GM12878 (cell line): ENCODE results near the gene IGFLR1. TPM values are rescaled to one million over a fixed set of nuclear protein-coding genes. Genes with fewer than 3 reads are reported as not detected.

ENCODE experiments used
- BACH1 ChIP-seq: fragments of 450-650 bp; IDR thresholded peaks from 2 replicates; pipeline ENCODE4 v1.6.1; 2017; ENCODE audit warnings: mild to moderate bottlenecking, borderline replicate concordance
- BCL11A ChIP-seq: IDR thresholded peaks from 2 replicates; pipeline ENCODE4 v1.6.1; 2011; ENCODE audit warnings: low read depth, low read length
- CBX3 ChIP-seq: fragments of 200-600 bp; sonication (generic); IDR thresholded peaks from 2 replicates; pipeline ENCODE4 v1.6.1; 2016; ENCODE audit warnings: low read depth, borderline replicate concordance
- CHD2 ChIP-seq: IDR thresholded peaks from 2 replicates; pipeline ENCODE4 v1.6.1; 2011; ENCODE audit warnings: low read depth, low read length, improper control_type of control experiment, borderline replicate concordance
- CREM ChIP-seq: IDR thresholded peaks from 2 replicates; pipeline ENCODE4 v1.6.1; 2014; ENCODE audit warnings: antibody characterized with exemption, low read depth
- EGR1 ChIP-seq, 2 experiments: IDR thresholded peaks; 1 replicate in 1 of 2; 2 replicates in 1 of 2; pipeline ENCODE4 v1.6.1; 2011 to 2012; ENCODE audit warnings: low read depth in 2 of 2, low read length in 2 of 2, borderline replicate concordance in 1 of 2, mild to moderate bottlenecking in 1 of 2, moderate library complexity in 1 of 2
- MEF2A ChIP-seq: IDR thresholded peaks from 2 replicates; pipeline ENCODE4 v1.6.1; 2011; ENCODE audit warnings: low read depth, mild to moderate bottlenecking, low read length, moderate library complexity; ENCODE audit not compliant: insufficient read depth
- NBN ChIP-seq: fragments of 450-650 bp; IDR thresholded peaks from 2 replicates; pipeline ENCODE4 v1.6.1; 2016
- NR2F1 ChIP-seq: fragments of 450-650 bp; conservative IDR thresholded peaks from 2 replicates; pipeline ENCODE4 v1.6.1; 2017; ENCODE audit warnings: mild to moderate bottlenecking
- POLR2A ChIP-seq: IDR thresholded peaks from 2 replicates; pipeline ENCODE4 v1.6.1; 2011; ENCODE audit warnings: low read depth, mild to moderate bottlenecking, low read length
- RFX5 ChIP-seq: IDR thresholded peaks from 2 replicates; pipeline ENCODE4 v1.6.1; 2011; ENCODE audit warnings: low read depth, low read length, improper control_type of control experiment
- SMAD5 ChIP-seq: IDR thresholded peaks from 2 replicates; pipeline ENCODE4 v1.6.1; 2016; ENCODE audit warnings: antibody characterized with exemption, low read depth
- TAF1 ChIP-seq: IDR thresholded peaks from 2 replicates; pipeline ENCODE4 v1.6.1; 2011; ENCODE audit warnings: mild to moderate bottlenecking, low read depth, low read length, borderline replicate concordance
- ZBTB33 ChIP-seq: fragments of 450-650 bp; IDR thresholded peaks from 2 replicates; pipeline ENCODE4 v1.6.1; 2017; ENCODE audit warnings: mild to moderate bottlenecking
- ZNF217 ChIP-seq: fragments of 450-650 bp; IDR thresholded peaks from 2 replicates; pipeline ENCODE4 v1.6.1; 2017; ENCODE audit warnings: antibody characterized with exemption, mild to moderate bottlenecking
- ZNF592 ChIP-seq: fragments of 450-650 bp; IDR thresholded peaks from 2 replicates; pipeline ENCODE4 v1.6.1; 2017; ENCODE audit warnings: mild to moderate bottlenecking, moderate library complexity
- ZNF622 ChIP-seq: fragments of 450-650 bp; IDR thresholded peaks from 2 replicates; pipeline ENCODE4 v1.6.1; 2017; ENCODE audit warnings: mild to moderate bottlenecking, inconsistent platforms
- polyA plus RNA-seq, 11 experiments: library from polyadenylated mRNA; depleted of rRNA in 4 of 11; unstranded in 6 of 11; stranded (reverse) in 5 of 11; fragments of >200 nt; fragmentation: Nextera tagmentation in 4 of 11; fragmentation: Illumina TruSeq in 1 of 11; extraction: Ambion mirVana in 4 of 11; extraction: Trizol in 1 of 11; gene quantifications; 1 replicate in 1 of 11; 2 replicates in 10 of 11; pipeline versions ENCODE4 v1.2.1 to v1.2.3, GENCODE V29; 2011 to 2016; ENCODE audit warnings: inconsistent platforms in 2 of 11, missing spikeins in 2 of 11, low read depth in 1 of 11
- total RNA-seq, 4 experiments: library from RNA; depleted of rRNA in 3 of 4; stranded (reverse); fragments of >200 nt in 3 of 4; fragmentation: Illumina TruSeq in 1 of 4; extraction: Trizol in 1 of 4; gene quantifications; 2 replicates each; pipeline versions ENCODE4 v1.2.1 to v1.2.3, GENCODE V29; 2013 to 2021
- TF ChIP-seq, protein P1 (sequence below): fragments of 450-650 bp; IDR thresholded peaks from 2 replicates; pipeline ENCODE4 v1.6.1; 2016; ENCODE audit warnings: mild to moderate bottlenecking, moderate library complexity, borderline replicate concordance
- TF ChIP-seq, protein P2 (sequence below): IDR thresholded peaks from 2 replicates; pipeline ENCODE4 v1.6.1; 2011; ENCODE audit warnings: low read depth, mild to moderate bottlenecking, low read length, moderate library complexity, borderline replicate concordance; ENCODE audit errors: extremely low read depth

IGFLR1 gene
- total and polyA plus RNA-seq, 10 of the 15 experiments (the other 5 are each of a cell fraction or from before 2014, with no cell fraction given), result 2.5 to 39.9 (median 24.8) TPM

- peak; percentile 29; the same call in 1 of the 2 replicates for TF ChIP-seq TAF1
- no peak for TF ChIP-seq ZNF217
- TF ChIP-seq CBX3, result no peak
- TF ChIP-seq EGR1 (IDR thresholded peaks at IDR 0.05; ENCODE audit: borderline replicate concordance in 1 of 2, low read depth in 2 of 2, low read length in 2 of 2), result no peak
- TF ChIP-seq POLR2A, result peak; percentile 55
- TF ChIP-seq CHD2, result peak; percentile 98
- TF ChIP-seq MEF2A, result no peak
- no peak for TF ChIP-seq SMAD5
- peak; percentile 94 for TF ChIP-seq CREM
- TF ChIP-seq, protein P1, sequence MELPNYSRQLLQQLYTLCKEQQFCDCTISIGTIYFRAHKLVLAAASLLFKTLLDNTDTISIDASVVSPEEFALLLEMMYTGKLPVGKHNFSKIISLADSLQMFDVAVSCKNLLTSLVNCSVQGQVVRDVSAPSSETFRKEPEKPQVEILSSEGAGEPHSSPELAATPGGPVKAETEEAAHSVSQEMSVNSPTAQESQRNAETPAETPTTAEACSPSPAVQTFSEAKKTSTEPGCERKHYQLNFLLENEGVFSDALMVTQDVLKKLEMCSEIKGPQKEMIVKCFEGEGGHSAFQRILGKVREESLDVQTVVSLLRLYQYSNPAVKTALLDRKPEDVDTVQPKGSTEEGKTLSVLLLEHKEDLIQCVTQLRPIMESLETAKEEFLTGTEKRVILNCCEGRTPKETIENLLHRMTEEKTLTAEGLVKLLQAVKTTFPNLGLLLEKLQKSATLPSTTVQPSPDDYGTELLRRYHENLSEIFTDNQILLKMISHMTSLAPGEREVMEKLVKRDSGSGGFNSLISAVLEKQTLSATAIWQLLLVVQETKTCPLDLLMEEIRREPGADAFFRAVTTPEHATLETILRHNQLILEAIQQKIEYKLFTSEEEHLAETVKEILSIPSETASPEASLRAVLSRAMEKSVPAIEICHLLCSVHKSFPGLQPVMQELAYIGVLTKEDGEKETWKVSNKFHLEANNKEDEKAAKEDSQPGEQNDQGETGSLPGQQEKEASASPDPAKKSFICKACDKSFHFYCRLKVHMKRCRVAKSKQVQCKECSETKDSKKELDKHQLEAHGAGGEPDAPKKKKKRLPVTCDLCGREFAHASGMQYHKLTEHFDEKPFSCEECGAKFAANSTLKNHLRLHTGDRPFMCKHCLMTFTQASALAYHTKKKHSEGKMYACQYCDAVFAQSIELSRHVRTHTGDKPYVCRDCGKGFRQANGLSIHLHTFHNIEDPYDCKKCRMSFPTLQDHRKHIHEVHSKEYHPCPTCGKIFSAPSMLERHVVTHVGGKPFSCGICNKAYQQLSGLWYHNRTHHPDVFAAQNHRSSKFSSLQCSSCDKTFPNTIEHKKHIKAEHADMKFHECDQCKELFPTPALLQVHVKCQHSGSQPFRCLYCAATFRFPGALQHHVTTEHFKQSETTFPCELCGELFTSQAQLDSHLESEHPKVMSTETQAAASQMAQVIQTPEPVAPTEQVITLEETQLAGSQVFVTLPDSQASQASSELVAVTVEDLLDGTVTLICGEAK, result peak; percentile 93
- TF ChIP-seq RFX5, result 0 out of 2 replicates have a peak, but pooled peaks have one; percentile 38
- TF ChIP-seq NBN, result peak; percentile 55
- TF ChIP-seq ZNF622, result no peak
- TF ChIP-seq ZNF592, result no peak
- TF ChIP-seq ZBTB33, result no peak
- peak; percentile 84 for TF ChIP-seq BACH1
- TF ChIP-seq, protein P2, sequence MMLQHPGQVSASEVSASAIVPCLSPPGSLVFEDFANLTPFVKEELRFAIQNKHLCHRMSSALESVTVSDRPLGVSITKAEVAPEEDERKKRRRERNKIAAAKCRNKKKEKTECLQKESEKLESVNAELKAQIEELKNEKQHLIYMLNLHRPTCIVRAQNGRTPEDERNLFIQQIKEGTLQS, result peak; percentile 41; the same call in 1 of the 2 replicates
- TF ChIP-seq BCL11A, result no peak
- TF ChIP-seq NR2F1, result peak; percentile 74
Measured at GRCh38 chr19:35748106-35749020, 6.1 kb upstream of the IGFLR1 start, which contains the start of gene LIN37 (continued).
